PC-3 (cell line): ENCODE results near the gene ABCA8. TPM values are rescaled to one million over a fixed set of nuclear protein-coding genes. Genes with fewer than 3 reads are reported as not detected.

ENCODE experiments used
- ATAC-seq: fragments of 200-7000 bp; cut with Tn5 transposase; 2 replicates; pipeline ENCODE4 v1.9.1; 2020; ENCODE audit warnings: mild to moderate bottlenecking, moderate library complexity
- BruUV-seq: library from RNA; stranded (reverse); fragments of 400-500 nt; replicated peaks from 2 replicates; lab custom pipeline; 2021; lab: Mats Ljungman, UMichigan
- CTCF ChIA-PET: fragments of 300-600 bp; sonication (Branson Sonifier 250); formaldehyde crosslinking; loops from one replicate; lab custom pipeline; 2022; ENCODE audit warnings: antibody characterized with exemption; lab: Charles Lee
- POLR2A ChIA-PET: fragments of 300-600 bp; sonication (Branson Sonifier 250); formaldehyde crosslinking; loops from one replicate; lab custom pipeline; 2022; ENCODE audit warnings: antibody characterized with exemption; ENCODE audit not compliant: unreplicated experiment; lab: Charles Lee
- DNase-seq: peaks from one replicate; pipeline ENCODE4 v3.0.0-alpha.2; 2015
- H2AFZ ChIP-seq: fragments of 300-600 bp; sonication (generic); 2 replicates; pipeline ENCODE4 v1.6.0; 2016; ENCODE audit warnings: antibody characterized with exemption, low read length
- H3F3A ChIP-seq: fragments of 300-600 bp; sonication (generic); one replicate; pipeline ENCODE4 v1.6.0; 2017; ENCODE audit warnings: antibody characterized with exemption, low read length, control low read depth, mild to moderate bottlenecking; ENCODE audit not compliant: unreplicated experiment
- H3K27ac ChIP-seq: fragments of 300-600 bp; sonication (generic); 2 replicates; pipeline ENCODE4 v1.5.1; 2016; ENCODE audit warnings: mild to moderate bottlenecking, low read length
- H3K27me3 ChIP-seq: fragments of 300-600 bp; sonication (generic); 2 replicates; pipeline ENCODE4 v1.6.1; 2016; ENCODE audit warnings: low read length, mixed read lengths
- H3K36me3 ChIP-seq: fragments of 300-600 bp; sonication (generic); 2 replicates; pipeline ENCODE4 v1.6.1; 2016; ENCODE audit warnings: low read depth, mixed run types, low read length, mixed read lengths
- H3K4me1 ChIP-seq: fragments of 300-600 bp; sonication (generic); 2 replicates; pipeline ENCODE4 v1.5.1; 2016; ENCODE audit warnings: low read length; ENCODE audit not compliant: insufficient read depth
- H3K4me2 ChIP-seq: fragments of 300-600 bp; sonication (generic); 2 replicates; pipeline ENCODE4 v1.6.0; 2016; ENCODE audit warnings: low read length
- H3K4me3 ChIP-seq: fragments of 300-600 bp; sonication (generic); 2 replicates; pipeline ENCODE4 v1.5.1; 2016; ENCODE audit warnings: mild to moderate bottlenecking, low read length, mixed read lengths
- H3K79me2 ChIP-seq: fragments of 300-600 bp; sonication (generic); 2 replicates; pipeline ENCODE4 v1.6.1; 2017; ENCODE audit warnings: low read length, mixed read lengths
- H3K9ac ChIP-seq: fragments of 300-600 bp; sonication (generic); 2 replicates; pipeline ENCODE4 v1.6.0; 2016; ENCODE audit warnings: mild to moderate bottlenecking, low read length
- H3K9me2 ChIP-seq: fragments of 300-600 bp; sonication (generic); replicated peaks from 2 replicates; pipeline ENCODE4 v1.6.1; 2016; ENCODE audit warnings: mixed run types, low read length, mixed read lengths
- H3K9me3 ChIP-seq: fragments of 300-600 bp; sonication (generic); 2 replicates; pipeline ENCODE4 v1.6.1; 2016; ENCODE audit warnings: low read length, mixed read lengths
- H4K20me1 ChIP-seq: fragments of 300-600 bp; sonication (generic); 2 replicates; pipeline ENCODE4 v1.6.1; 2016; ENCODE audit warnings: low read length, mixed read lengths
- CTCF ChIP-seq: fragments of 300-600 bp; sonication (generic); conservative IDR thresholded peaks from 2 replicates; pipeline ENCODE4 v1.5.1; 2017; ENCODE audit warnings: antibody characterized with exemption, low read depth, mild to moderate bottlenecking, low read length
- EZH2 ChIP-seq: fragments of 300-600 bp; sonication (generic); IDR thresholded peaks from one replicate; pipeline ENCODE4 v1.6.1; 2017; ENCODE audit warnings: antibody characterized with exemption, mild to moderate bottlenecking, low read length; ENCODE audit not compliant: unreplicated experiment
- EZH2phosphoT487 ChIP-seq: fragments of 300-600 bp; sonication (generic); IDR thresholded peaks from 2 replicates; pipeline ENCODE4 v1.6.1; 2018; ENCODE audit warnings: mild to moderate bottlenecking, antibody characterized with exemption, low read length, borderline replicate concordance
- intact Hi-C: fragments of 100-400 bp; cut with micrococcal nuclease; formaldehyde crosslinking; loops from 2 replicates; pipeline ENCODE4 v1.9.0; 2023
- total RNA-seq: library from RNA; depleted of rRNA; stranded (reverse); fragments of >200 nt; gene quantifications from 2 replicates; pipeline ENCODE4 v1.2.3, GENCODE V29; 2014

The ABCA8 gene
- total RNA-seq, 1 experiment from 2014 or later: 0.22 TPM

DNA sequence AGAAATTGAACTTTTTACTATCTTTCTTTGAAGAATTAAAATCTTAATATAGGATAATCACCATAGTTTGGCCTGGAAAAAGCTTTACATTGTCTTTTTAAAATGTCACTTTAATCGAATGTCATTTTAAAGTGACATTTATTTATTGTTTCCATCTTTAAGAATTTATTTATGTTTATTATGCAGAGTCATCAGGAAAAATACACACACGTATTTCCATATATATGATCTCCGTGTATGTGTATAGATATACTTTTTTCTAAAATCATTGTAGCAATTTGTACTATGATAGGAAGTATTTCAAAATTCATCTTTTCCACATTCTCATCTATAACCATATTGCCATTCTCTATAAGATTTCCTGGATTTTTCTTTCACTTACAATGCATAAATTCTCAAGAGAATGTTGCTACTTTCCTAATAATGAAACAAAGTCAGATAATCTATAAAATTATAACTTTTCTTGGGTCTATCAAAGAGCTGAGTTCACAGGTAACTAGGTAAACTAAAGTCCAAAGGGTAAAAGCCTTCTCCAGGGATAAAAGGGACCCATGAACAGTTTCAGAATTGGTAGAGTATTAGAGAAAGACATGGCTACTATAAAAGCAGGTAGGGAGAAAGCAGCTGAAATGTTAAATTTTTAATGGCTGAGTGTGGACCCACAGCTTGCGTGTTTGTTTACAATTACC, 11.9 kb downstream of the ABCA8 start:
- H3K36me3 ChIP-seq: no peaks in the 10 kb centered on the region
- H4K20me1 ChIP-seq: no peaks in the 10 kb centered on the region
- H3K4me3 ChIP-seq: no peak overlapping the region
- no peaks in the 10 kb centered on the region for H3K4me1 ChIP-seq
- ATAC-seq (no peak), DNase-seq (no peak)
- no peaks in the 10 kb centered on the region for H3K9me3 ChIP-seq
- no peak for TF ChIP-seq CTCF
- no peak for TF ChIP-seq EZH2phosphoT487
- TF ChIP-seq EZH2: no peak
- no peak overlapping the region for H2AFZ ChIP-seq
- peaks cover 38% of the 10 kb centered on the region for H3K27me3 ChIP-seq
- H3K79me2 ChIP-seq: no peaks in the 10 kb centered on the region
- H3K4me2 ChIP-seq: no peak overlapping the region
- CTCF ChIA-PET: no interaction called here
- no peak overlapping the region for H3K27ac ChIP-seq
- POLR2A ChIA-PET: no interaction called here
- H3F3A ChIP-seq: no peaks in the 10 kb centered on the region
- BruUV-seq: no TSS peak
- no peaks in the 10 kb centered on the region for H3K9me2 ChIP-seq
- intact Hi-C loops: no loop called here
- H3K9ac ChIP-seq: no peak overlapping the region

GRCh38 chr17:68942389-68942788, 12.8 kb downstream of the ABCA8 start:
- Histone ChIP-seq H3K4me1 (no peaks in the 10 kb centered on the region), H3K9ac (no peak overlapping the region), H3K27me3 (peaks cover 43% of the 10 kb centered on the region), H2AFZ (no peak overlapping the region), H3K27ac (no peak overlapping the region), H3K4me2 (no peak overlapping the region), H3K9me2 (no peaks in the 10 kb centered on the region), H3K4me3 (no peak overlapping the region), H3K9me3 (no peaks in the 10 kb centered on the region), H3F3A (no peaks in the 10 kb centered on the region), H3K79me2 (no peaks in the 10 kb centered on the region), H4K20me1 (no peaks in the 10 kb centered on the region), H3K36me3 (no peaks in the 10 kb centered on the region)
- TF ChIP-seq CTCF (no peak), EZH2phosphoT487 (no peak), EZH2 (no peak)
- CTCF ChIA-PET: no interaction called here
- BruUV-seq: no TSS peak
- DNase-seq (no peak), ATAC-seq (no peak)
- intact Hi-C loops: no loop called here
- POLR2A ChIA-PET: no interaction called here

- no peak for TF ChIP-seq CTCF
- no peak for TF ChIP-seq EZH2phosphoT487
- no peak for TF ChIP-seq EZH2
- Histone ChIP-seq H3K4me3 (no peak overlapping the region), H4K20me1 (no peaks in the 10 kb centered on the region), H3K36me3 (no peaks in the 10 kb centered on the region), H2AFZ (no peak overlapping the region), H3K9me2 (no peaks in the 10 kb centered on the region), H3F3A (no peaks in the 10 kb centered on the region), H3K9me3 (no peaks in the 10 kb centered on the region), H3K9ac (no peak overlapping the region), H3K4me1 (no peaks in the 10 kb centered on the region), H3K27ac (no peak overlapping the region), H3K79me2 (no peaks in the 10 kb centered on the region), H3K27me3 (peaks cover 43% of the 10 kb centered on the region), H3K4me2 (no peak overlapping the region)
- DNase-seq (no peak), ATAC-seq (no peak)
- no TSS peak for BruUV-seq
- CTCF ChIA-PET: no interaction called here
- POLR2A ChIA-PET: no interaction called here
- intact Hi-C loops: no loop called here
These were observed 13.4 kb downstream of the ABCA8 start for GRCh38 chr17:68941761-68942160.
